HepG2 (cell line): Measurements from ENCODE around the gene GPR183. TPM values are rescaled to one million over a fixed set of nuclear protein-coding genes. Genes with fewer than 3 reads are reported as not detected.

ENCODE experiments used
- ATAC-seq: fragments of 200-7000 bp; cut with Tn5 transposase; 3 replicates; pipeline ENCODE4 v1.9.1; 2020; ENCODE audit warnings: mild to moderate bottlenecking, moderate library complexity
- BruUV-seq: library from RNA; stranded (reverse); fragments of 400-500 nt; replicated peaks from 2 replicates; lab custom pipeline; 2021; lab: Mats Ljungman, UMichigan
- CTCF ChIA-PET: fragments of 300-600 bp; formaldehyde crosslinking; extraction: SDS; loops from one replicate; lab custom pipeline; 2021; ENCODE audit warnings: low total read pairs, inconsistent platforms, low intra/inter-chr PET ratio; lab: Yijun Ruan, JAX
- POLR2A ChIA-PET: fragments of 350-600 bp; sonication (Branson Sonifier 250); formaldehyde crosslinking; loops from one replicate; lab custom pipeline; 2020; ENCODE audit warnings: antibody characterized with exemption, inconsistent platforms; lab: Yijun Ruan, JAX
- DNase-seq: peaks from one replicate; pipeline ENCODE4 v3.0.0-alpha.2; 2015; ENCODE audit warnings: low spot score
- FAIRE-seq: peaks from 3 replicates; lab custom pipeline; 2011; peaks lifted over from hg19 to GRCh38; lab: Jason Lieb, UNC
- H2AFZ ChIP-seq: one replicate; pipeline ENCODE4 v1.6.1; 2011; ENCODE audit warnings: low read length, inconsistent platforms
- H3K27ac ChIP-seq: fragments of 300-600 bp; 3 replicates; pipeline ENCODE4 v1.8.0; 2011; ENCODE audit warnings: mixed run types, mild to moderate bottlenecking, mixed read lengths, low read length, inconsistent platforms; ENCODE audit not compliant: insufficient read depth; ENCODE audit errors: extremely low read length
- H3K27me3 ChIP-seq, 2 experiments: fragments of 200-600 bp in 1 of 2; 2 replicates in 1 of 2; 3 replicates in 1 of 2; pipeline versions ENCODE4 v1.6.0 to v1.8.0; 2011; ENCODE audit warnings: low read length in 2 of 2, mild to moderate bottlenecking in 2 of 2, moderate library complexity in 2 of 2, inconsistent platforms in 1 of 2; ENCODE audit not compliant: insufficient read depth in 2 of 2, control insufficient read depth in 1 of 2
- H3K36me3 ChIP-seq, 2 experiments: fragments of 200-600 bp in 1 of 2; replicated peaks in 1 of 2; 2 replicates in 1 of 2; 3 replicates in 1 of 2; pipeline versions ENCODE4 v1.5.1 to v1.8.0; 2011; ENCODE audit warnings: low read length in 2 of 2, inconsistent platforms in 1 of 2; ENCODE audit not compliant: insufficient read depth in 2 of 2, control insufficient read depth in 1 of 2
- H3K4me1 ChIP-seq: 2 replicates; pipeline ENCODE4 v1.5.1; 2012; ENCODE audit warnings: low read length, inconsistent platforms; ENCODE audit not compliant: insufficient read depth
- H3K4me2 ChIP-seq: 2 replicates; pipeline ENCODE4 v1.6.0; 2011; ENCODE audit warnings: low read depth, low read length, inconsistent platforms
- H3K4me3 ChIP-seq, 3 experiments: fragments of 200-600 bp in 1 of 3; sonication (generic), shearing (Covaris generic) in 1 of 3; replicated peaks in 1 of 3; 2 replicates each; pipeline ENCODE4 v1.5.1; 2011 to 2016; ENCODE audit warnings: low read length in 3 of 3, inconsistent platforms in 2 of 3, low read depth in 2 of 3, mild to moderate bottlenecking in 2 of 3, control low read depth in 1 of 3, mixed read lengths in 1 of 3; ENCODE audit not compliant: insufficient read depth in 1 of 3
- H3K79me2 ChIP-seq: one replicate; pipeline ENCODE4 v1.6.1; 2011; ENCODE audit warnings: low read length, inconsistent platforms; ENCODE audit not compliant: insufficient read depth
- H3K9ac ChIP-seq: 2 replicates; pipeline ENCODE4 v1.6.0; 2011; ENCODE audit warnings: mild to moderate bottlenecking, low read depth, low read length, inconsistent platforms; ENCODE audit not compliant: insufficient read depth
- H3K9me3 ChIP-seq: 2 replicates; pipeline ENCODE4 v1.5.1; 2012; ENCODE audit warnings: mild to moderate bottlenecking, low read length
- H4K20me1 ChIP-seq: 2 replicates; pipeline ENCODE4 v1.6.0; 2011; ENCODE audit warnings: inconsistent platforms, mild to moderate bottlenecking, low read length, moderate library complexity; ENCODE audit not compliant: insufficient read depth
- GFI1 ChIP-seq: sonication (generic); formaldehyde crosslinking; IDR thresholded peaks from 2 replicates; pipeline ENCODE4 v1.5.0; 2020; ENCODE audit warnings: missing genetic modification reagents, mild to moderate bottlenecking, borderline replicate concordance
- KAT2B ChIP-seq: fragments of 150-350 bp; IDR thresholded peaks from 2 replicates; pipeline ENCODE4 v1.6.1; 2014; ENCODE audit warnings: low read depth, low read length, borderline replicate concordance
- KLF11 ChIP-seq: IDR thresholded peaks from 2 replicates; pipeline ENCODE4 v1.6.1; 2016; ENCODE audit warnings: missing compliant biosample characterization
- KLF12 ChIP-seq: sonication (generic); formaldehyde crosslinking; IDR thresholded peaks from 2 replicates; pipeline ENCODE4 v1.4.0; 2020; ENCODE audit warnings: missing genetic modification reagents, borderline replicate concordance
- MLLT10 ChIP-seq: sonication (generic); formaldehyde crosslinking; IDR thresholded peaks from 2 replicates; pipeline ENCODE4 v1.4.0; 2020; ENCODE audit warnings: missing genetic modification reagents
- SKI ChIP-seq: fragments of 450-650 bp; IDR thresholded peaks from one replicate; pipeline ENCODE4 v1.6.1; 2018; ENCODE audit warnings: mild to moderate bottlenecking; ENCODE audit not compliant: partially characterized antibody
- ZFP41 ChIP-seq: sonication (generic); formaldehyde crosslinking; IDR thresholded peaks from 2 replicates; pipeline ENCODE4 v1.4.0; 2020; ENCODE audit warnings: mild to moderate bottlenecking, missing genetic modification reagents, borderline replicate concordance
- ZNF713 ChIP-seq: sonication (generic); formaldehyde crosslinking; IDR thresholded peaks from 2 replicates; pipeline ENCODE4 v1.4.0; 2020; ENCODE audit warnings: mild to moderate bottlenecking, missing genetic modification reagents
- ZNF878 ChIP-seq: sonication (generic); formaldehyde crosslinking; IDR thresholded peaks from 2 replicates; pipeline ENCODE4 v1.8.1; 2023; ENCODE audit warnings: mild to moderate bottlenecking, missing genetic modification reagents, moderate library complexity
- WGBS: methylation state at CpG from one replicate; pipeline ENCODE4 v1.1.6; 2017; ENCODE audit warnings: low lambda C conversion rate; 5-methylcytosine and 5-hydroxymethylcytosine counted together
- in situ Hi-C: cut with HindIII; loops from 2 replicates; pipeline ENCODE4 v1.10.0; 2017; ENCODE audit warnings: low pct_unique_long_range_greater_than_20kb; ENCODE audit not compliant: extremely low pct_ligation_motif_present
- intact Hi-C: fragments of 100-400 bp; cut with micrococcal nuclease; formaldehyde crosslinking; loops from one replicate; pipeline ENCODE4 v1.10.0; 2022; ENCODE audit not compliant: unreplicated experiment
- polyA plus RNA-seq, 8 experiments: library from polyadenylated mRNA; depleted of rRNA in 3 of 8; stranded (reverse) in 7 of 8; unstranded in 1 of 8; fragments of >200 nt; fragmentation: Illumina TruSeq in 4 of 8; extraction: Trizol in 4 of 8; gene quantifications; 2 replicates each; pipeline versions ENCODE4 v1.2.1 to v1.2.3, GENCODE V29; 2011 to 2016; ENCODE audit warnings: low read depth in 4 of 8, missing spikeins in 1 of 8, mixed read lengths in 1 of 8; ENCODE audit not compliant: insufficient read depth in 1 of 8
- total RNA-seq, 5 experiments: library from RNA; depleted of rRNA; stranded (reverse); fragments of >200 nt; fragmentation: Illumina TruSeq; extraction: Trizol; gene quantifications; 2 replicates each; pipeline ENCODE4 v1.2.3, GENCODE V29; 2016; ENCODE audit warnings: low read depth in 1 of 5
- TF ChIP-seq, protein P1 (sequence below): sonication (generic); formaldehyde crosslinking; IDR thresholded peaks from 2 replicates; pipeline ENCODE4 v1.9.0; 2021; ENCODE audit warnings: missing genetic modification reagents, borderline replicate concordance
- TF ChIP-seq, protein P2 (sequence below): sonication (generic); formaldehyde crosslinking; IDR thresholded peaks from 2 replicates; pipeline ENCODE4 v1.4.0; 2020; ENCODE audit warnings: missing genetic modification reagents, borderline replicate concordance
- TF ChIP-seq, protein P3 (sequence below): sonication (generic); formaldehyde crosslinking; IDR thresholded peaks from 2 replicates; pipeline ENCODE4 v1.4.0; 2020; ENCODE audit warnings: mild to moderate bottlenecking, missing genetic modification reagents

GPR183 gene
- total and polyA plus RNA-seq, 2 of the 13 experiments (the other 11 are each of a cell fraction or from before 2014, with no cell fraction given) = not detected

DNA sequence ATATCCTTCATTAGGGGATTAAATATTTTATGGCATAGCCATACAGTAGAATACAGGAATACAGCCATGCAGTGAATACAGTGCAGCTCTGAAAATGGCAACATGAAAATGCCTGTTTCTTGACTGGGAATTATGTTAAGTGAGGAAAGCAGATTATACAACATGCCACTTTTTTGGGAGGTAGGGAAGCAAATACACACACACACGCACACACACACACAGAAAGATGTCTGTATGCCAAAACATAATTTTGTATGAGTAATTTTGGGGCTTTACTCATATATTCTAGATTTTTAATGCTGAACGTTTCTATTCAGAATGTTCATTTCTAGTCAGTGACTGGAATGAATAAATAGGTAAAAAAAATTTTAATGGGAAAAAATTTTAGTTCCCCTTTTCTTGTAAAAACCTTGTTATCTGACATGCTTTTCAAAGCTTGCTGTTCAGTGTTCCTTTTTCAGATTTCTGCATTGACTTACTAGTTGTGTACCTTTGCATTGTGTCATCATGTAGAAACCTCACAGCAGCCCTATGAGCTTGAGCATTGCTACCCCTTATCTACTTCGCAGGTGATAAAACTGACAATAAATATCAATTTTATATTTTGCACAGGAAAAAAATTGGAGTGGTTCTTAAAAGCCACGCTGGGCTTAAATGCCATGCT is 7.8 kb downstream of the GPR183 start:
- no peaks in the 10 kb centered on the region for H4K20me1 ChIP-seq

More for the DNA sequence above, 7.8 kb downstream of the GPR183 start:
- intact Hi-C loops (no loop called here), in situ Hi-C loops (no loop called here)
- Histone ChIP-seq H3K27ac (no peak overlapping the region), H3K4me3 (no peak overlapping the region), H3K27me3 (no peaks in the 10 kb centered on the region), H3K4me2 (no peak overlapping the region), H3K79me2 (no peaks in the 10 kb centered on the region), H3K36me3 (peaks cover 5 to 11% of the 10 kb centered on the region in 2 experiments; a peak in 4 of 5 replicates), H3K9me3 (no peaks in the 10 kb centered on the region), H3K9ac (no peak overlapping the region), H3K4me1 (no peaks in the 10 kb centered on the region), H2AFZ (no peak overlapping the region)
- no peak for ATAC-seq
- ChIA-PET CTCF (no interaction called here), POLR2A (no interaction called here)
- no peak for DNase-seq
- TF ChIP-seq GFI1 (CRISPR knock-in tag) = no peak
- TF ChIP-seq, protein P1, sequence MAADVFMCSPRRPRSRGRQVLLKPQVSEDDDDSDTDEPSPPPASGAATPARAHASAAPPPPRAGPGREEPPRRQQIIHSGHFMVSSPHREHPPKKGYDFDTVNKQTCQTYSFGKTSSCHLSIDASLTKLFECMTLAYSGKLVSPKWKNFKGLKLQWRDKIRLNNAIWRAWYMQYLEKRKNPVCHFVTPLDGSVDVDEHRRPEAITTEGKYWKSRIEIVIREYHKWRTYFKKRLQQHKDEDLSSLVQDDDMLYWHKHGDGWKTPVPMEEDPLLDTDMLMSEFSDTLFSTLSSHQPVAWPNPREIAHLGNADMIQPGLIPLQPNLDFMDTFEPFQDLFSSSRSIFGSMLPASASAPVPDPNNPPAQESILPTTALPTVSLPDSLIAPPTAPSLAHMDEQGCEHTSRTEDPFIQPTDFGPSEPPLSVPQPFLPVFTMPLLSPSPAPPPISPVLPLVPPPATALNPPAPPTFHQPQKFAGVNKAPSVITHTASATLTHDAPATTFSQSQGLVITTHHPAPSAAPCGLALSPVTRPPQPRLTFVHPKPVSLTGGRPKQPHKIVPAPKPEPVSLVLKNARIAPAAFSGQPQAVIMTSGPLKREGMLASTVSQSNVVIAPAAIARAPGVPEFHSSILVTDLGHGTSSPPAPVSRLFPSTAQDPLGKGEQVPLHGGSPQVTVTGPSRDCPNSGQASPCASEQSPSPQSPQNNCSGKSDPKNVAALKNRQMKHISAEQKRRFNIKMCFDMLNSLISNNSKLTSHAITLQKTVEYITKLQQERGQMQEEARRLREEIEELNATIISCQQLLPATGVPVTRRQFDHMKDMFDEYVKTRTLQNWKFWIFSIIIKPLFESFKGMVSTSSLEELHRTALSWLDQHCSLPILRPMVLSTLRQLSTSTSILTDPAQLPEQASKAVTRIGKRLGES = no peak
- TF ChIP-seq SKI = no peak
- TF ChIP-seq KLF12 (CRISPR knock-in tag) = no peak
- TF ChIP-seq KLF11 = no peak
- TF ChIP-seq ZFP41 (CRISPR knock-in tag) = no peak
- TF ChIP-seq, protein P2, sequence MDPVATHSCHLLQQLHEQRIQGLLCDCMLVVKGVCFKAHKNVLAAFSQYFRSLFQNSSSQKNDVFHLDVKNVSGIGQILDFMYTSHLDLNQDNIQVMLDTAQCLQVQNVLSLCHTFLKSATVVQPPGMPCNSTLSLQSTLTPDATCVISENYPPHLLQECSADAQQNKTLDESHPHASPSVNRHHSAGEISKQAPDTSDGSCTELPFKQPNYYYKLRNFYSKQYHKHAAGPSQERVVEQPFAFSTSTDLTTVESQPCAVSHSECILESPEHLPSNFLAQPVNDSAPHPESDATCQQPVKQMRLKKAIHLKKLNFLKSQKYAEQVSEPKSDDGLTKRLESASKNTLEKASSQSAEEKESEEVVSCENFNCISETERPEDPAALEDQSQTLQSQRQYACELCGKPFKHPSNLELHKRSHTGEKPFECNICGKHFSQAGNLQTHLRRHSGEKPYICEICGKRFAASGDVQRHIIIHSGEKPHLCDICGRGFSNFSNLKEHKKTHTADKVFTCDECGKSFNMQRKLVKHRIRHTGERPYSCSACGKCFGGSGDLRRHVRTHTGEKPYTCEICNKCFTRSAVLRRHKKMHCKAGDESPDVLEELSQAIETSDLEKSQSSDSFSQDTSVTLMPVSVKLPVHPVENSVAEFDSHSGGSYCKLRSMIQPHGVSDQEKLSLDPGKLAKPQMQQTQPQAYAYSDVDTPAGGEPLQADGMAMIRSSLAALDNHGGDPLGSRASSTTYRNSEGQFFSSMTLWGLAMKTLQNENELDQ (CRISPR knock-in tag) = no peak
- no peak for TF ChIP-seq ZNF878 (CRISPR knock-in tag)
- no peak for TF ChIP-seq ZNF713 (CRISPR knock-in tag)
- TF ChIP-seq, protein P3, sequence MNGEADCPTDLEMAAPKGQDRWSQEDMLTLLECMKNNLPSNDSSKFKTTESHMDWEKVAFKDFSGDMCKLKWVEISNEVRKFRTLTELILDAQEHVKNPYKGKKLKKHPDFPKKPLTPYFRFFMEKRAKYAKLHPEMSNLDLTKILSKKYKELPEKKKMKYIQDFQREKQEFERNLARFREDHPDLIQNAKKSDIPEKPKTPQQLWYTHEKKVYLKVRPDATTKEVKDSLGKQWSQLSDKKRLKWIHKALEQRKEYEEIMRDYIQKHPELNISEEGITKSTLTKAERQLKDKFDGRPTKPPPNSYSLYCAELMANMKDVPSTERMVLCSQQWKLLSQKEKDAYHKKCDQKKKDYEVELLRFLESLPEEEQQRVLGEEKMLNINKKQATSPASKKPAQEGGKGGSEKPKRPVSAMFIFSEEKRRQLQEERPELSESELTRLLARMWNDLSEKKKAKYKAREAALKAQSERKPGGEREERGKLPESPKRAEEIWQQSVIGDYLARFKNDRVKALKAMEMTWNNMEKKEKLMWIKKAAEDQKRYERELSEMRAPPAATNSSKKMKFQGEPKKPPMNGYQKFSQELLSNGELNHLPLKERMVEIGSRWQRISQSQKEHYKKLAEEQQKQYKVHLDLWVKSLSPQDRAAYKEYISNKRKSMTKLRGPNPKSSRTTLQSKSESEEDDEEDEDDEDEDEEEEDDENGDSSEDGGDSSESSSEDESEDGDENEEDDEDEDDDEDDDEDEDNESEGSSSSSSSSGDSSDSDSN (CRISPR knock-in tag) = no peak
- TF ChIP-seq MLLT10 (CRISPR knock-in tag) = no peak
- no peak for TF ChIP-seq KAT2B
- WGBS = 98% methylated on average over 4 of the region's 4 CpGs
- no TSS peak for BruUV-seq
- FAIRE-seq = no peak
